Ecto neural progenitor cell (in vitro differentiated cells): ENCODE results near the gene NDOR1.

Experiments
- DNase-seq: peaks from one replicate; pipeline ENCODE4 v3.0.0-alpha.2; 2018; ENCODE audit warnings: low spot score

The NDOR1 gene

GRCh38 chr9:137167747-137168572 is 37.5 kb upstream of the NDOR1 start:
- DNase-seq: peak; percentile 81

DNA sequence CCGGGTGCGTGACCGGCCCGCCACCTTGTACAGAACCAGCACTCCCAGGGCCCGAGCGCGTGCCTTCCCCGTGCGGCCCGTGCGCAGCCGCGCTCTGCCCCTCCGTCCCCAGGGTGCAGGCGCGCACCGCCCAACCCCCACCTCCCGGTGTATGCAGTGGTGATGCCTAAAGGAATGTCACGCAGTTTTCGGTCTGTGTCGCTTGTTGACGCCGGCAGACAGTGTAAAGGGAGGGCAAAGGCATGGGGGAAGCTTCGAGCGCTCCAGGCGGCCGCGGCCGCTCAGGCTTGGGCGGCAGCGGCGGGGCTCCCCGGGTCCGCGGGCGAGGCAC is 37.0 kb upstream of the NDOR1 start:
- DNase-seq: no peak

DNA sequence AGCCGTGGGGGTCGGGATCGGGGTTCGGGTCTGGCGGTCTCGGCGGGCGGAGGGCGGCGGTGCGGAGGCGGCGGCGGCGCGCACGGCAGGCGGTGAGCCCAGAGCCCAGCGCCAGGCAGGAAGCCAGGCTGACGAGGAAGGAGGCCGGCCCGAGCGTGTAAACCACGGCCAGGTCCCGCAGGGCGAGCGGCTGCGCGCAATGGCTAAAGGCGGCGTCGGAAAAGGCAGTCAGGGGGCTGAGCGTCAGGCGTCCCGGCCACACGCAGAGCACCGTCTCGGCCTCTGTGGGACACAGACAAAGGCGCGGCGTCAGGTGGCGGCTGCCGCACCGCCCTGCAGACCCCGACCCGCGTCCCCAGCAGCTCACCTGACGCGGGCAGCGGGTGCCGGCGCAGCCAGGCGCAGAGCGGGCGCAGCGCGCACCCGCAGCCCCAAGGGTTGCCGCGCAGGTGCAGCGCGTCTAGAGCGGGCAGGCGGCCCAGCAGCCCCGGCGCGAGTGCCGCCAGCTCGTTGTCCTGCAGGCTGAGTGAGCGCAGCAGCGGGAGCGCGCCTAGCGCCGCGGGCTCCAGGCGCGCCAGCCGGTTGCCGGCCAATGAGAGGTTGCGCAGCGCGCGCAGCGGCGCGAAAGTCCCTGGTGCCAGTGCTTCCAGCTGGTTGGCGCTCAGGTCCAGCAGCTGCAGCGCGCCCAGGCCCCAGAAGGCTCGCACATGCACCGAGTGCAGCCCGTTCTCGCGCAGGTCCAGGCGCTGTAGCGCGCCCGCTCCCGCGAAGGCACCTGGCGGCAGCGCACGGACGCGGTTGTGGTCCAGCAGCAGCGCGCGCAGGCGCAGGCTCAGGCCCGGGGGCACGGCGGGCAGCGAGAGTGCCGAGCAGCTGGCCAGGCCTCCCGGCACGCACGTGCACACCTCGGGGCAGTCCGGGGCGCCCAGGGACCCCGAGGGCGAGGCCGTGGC is 36.3 kb upstream of the NDOR1 start:
- peak; percentile 79 for DNase-seq

DNA sequence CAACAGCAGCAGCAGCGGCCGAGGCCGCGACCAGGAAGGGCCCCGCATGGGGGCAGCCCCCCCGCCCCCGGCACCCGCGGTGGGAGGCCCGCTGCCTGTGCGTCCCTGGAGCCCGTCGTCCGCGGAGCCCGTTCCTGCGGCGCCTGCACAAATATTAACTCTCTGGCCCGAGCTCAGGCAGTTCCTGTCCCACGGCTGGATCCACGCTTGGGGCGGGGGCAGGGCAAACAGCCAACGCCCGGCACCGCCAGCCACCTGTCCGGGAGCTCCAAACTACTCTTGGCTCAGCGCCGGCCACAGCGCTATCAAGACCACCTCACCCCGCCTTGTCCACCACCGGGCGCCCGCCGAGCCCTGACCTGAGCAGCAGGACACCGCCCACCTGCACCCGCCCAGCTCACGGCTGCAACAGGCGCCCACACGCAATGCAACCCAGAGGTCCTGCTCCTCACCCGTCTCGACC is 35.6 kb upstream of the NDOR1 start, which contains the start of gene LRRC26:
TSS of gene LRRC26 (minus strand) at position 156 of the 463 bp plus-strand sequence. CDS start at position 48, 108 bp downstream.
- DNase-seq: no peak

DNA sequence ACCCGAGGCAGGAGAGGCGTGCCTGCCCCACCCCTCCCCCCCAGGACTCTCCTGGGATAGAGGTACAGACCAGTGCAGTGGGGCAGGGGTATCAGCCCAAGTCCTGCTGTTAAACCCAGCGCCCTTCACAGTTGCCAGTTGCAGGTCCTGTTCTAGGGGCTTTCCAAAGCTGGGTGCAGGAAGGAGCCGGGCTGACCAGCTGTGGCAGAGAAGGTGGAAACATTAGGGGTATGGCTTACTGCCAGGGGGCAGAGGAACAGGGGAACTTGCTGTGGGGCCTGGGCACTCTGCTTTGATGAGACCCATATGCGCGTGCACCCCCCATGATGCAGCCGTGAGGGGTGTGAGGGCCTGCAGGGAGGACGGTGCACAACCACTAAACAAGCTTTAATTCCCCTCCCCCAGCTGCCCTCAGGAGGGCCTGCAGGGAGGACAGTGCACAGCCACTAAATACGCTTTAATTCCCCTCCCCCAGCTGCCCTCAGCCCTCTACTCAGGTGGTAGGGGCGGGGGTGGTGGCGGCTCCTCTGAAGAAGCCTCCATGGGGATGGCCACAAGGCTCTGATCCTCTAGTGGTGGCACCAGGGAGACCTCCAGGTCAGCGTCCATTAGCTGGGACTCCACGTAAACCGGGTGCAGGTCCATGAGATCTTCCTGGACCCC is 34.9 kb upstream of the NDOR1 start:
- no peak for DNase-seq

- no peak for DNase-seq
Observed at GRCh38 chr9:137171149-137171900, 34.2 kb upstream of the NDOR1 start.

GRCh38 chr9:137172901-137173795 is 32.4 kb upstream of the NDOR1 start:
- DNase-seq: no peak

- DNase-seq: no peak
Observed at GRCh38 chr9:137173796-137174664, 31.5 kb upstream of the NDOR1 start.

- DNase-seq: no peak
Observed at GRCh38 chr9:137174722-137175293, 30.7 kb upstream of the NDOR1 start.

DNA sequence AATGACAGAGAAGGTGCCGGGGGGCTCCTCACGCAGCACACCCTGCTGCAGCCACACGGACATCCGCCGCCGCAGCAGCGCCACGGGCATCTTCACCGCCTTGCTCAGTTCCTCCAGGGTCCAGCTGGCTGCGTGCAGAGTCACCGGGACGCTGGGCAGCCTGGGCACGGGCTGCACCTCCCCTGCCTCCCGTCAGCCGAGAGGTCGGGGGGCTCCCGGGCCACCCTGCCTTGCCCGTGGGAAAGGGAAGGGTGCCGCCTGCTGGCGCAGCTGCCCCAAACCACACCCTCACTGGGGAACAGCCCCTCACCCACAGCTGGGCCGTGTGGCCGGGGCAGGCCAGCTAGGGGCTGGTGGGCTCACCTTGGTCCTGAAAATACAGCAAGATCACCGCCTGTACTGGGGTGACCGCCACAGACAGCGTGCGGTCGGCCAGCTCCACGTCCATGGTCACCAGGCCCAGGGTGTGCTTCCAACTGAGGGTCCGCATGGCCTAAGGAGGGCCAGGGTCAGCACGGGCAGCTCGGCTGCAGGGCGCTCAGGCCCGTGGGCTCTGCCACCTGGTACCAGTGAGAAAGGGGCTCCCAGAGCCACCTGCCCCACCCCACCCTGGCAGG is 30.0 kb upstream of the NDOR1 start:
- no peak for DNase-seq

- no peak for DNase-seq
Observed at GRCh38 chr9:137176302-137177182, 29.0 kb upstream of the NDOR1 start.

- DNase-seq: no peak
Observed at GRCh38 chr9:137178201-137178938, 27.1 kb upstream of the NDOR1 start.

- DNase-seq: no peak
Observed at GRCh38 chr9:137178939-137179630, 26.4 kb upstream of the NDOR1 start.

GRCh38 chr9:137179761-137180160 is 25.7 kb upstream of the NDOR1 start:
- DNase-seq: no peak

DNA sequence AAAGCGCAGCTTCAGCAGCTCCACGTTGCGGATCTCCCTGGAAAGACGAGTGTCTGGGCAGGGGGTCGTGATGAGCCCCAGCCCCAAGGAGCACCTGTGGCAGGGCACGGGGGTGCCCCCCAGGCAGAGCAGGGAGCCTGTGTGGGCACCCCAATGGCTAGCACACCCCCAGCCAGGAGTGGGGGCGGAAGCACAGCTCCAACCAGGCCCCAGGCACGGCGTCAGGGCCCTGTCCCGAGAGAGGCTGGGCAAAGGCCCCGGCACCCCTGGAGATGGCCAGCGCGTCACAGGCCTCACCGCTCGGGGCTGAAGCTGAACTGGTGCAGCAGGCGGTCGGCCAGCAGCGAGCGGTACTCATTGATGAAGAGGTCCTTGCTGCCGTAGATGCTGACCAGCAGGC is 25.0 kb upstream of the NDOR1 start:
- no peak for DNase-seq

DNA sequence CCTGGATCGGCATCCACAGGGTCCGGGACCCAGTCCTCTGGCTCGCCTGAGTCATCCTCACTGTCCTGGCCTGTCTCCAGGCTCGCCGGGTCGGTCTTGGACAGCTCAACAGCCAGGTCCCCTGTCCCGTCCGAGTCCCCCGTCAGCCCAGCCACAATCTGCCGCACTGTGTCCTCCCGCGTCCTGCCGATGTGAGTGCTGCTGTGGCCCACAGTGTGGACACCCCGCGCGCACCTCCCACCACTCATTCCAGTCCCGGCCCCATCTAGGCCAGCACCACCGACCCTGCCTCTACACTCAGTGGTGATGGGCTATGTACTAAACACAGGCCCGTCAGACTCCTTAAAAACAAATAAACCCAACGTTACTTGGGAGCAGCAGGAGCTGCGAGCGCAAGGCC is 23.8 kb upstream of the NDOR1 start:
- no peak for DNase-seq
